ENCODE results near the gene ELOVL7.

DNA sequence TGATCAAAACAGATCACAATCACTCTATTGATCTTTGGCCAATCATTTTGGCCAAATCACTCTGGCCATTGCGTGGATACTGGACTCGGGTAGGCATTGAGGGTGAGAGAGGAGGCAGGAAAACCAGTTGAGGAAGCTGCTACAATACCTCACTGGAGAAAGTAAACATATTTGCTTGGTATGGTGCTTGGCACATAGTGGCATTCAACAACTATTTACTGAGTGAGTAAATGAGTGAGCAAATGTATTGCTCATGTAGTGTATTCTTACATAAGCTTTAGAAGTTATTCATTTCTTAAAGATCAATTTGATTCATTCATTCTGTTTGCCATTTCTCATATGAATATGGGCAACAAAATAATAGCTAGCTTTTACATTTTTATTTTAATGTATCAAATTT, 140.1 kb downstream of the ELOVL7 start:
- TF ChIP-seq, protein P1, sequence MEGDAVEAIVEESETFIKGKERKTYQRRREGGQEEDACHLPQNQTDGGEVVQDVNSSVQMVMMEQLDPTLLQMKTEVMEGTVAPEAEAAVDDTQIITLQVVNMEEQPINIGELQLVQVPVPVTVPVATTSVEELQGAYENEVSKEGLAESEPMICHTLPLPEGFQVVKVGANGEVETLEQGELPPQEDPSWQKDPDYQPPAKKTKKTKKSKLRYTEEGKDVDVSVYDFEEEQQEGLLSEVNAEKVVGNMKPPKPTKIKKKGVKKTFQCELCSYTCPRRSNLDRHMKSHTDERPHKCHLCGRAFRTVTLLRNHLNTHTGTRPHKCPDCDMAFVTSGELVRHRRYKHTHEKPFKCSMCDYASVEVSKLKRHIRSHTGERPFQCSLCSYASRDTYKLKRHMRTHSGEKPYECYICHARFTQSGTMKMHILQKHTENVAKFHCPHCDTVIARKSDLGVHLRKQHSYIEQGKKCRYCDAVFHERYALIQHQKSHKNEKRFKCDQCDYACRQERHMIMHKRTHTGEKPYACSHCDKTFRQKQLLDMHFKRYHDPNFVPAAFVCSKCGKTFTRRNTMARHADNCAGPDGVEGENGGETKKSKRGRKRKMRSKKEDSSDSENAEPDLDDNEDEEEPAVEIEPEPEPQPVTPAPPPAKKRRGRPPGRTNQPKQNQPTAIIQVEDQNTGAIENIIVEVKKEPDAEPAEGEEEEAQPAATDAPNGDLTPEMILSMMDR (IDR thresholded peaks at IDR 0.05; ENCODE audit: control extremely low read depth in 1 of 3, insufficient read depth in 1 of 3, low read depth in 1 of 3, low read length in 3 of 3) = no peak
- TF ChIP-seq CBX8 (IDR thresholded peaks at IDR 0.05; ENCODE audit: borderline replicate concordance, low read depth, low read length) (no peak), JUND (IDR thresholded peaks at IDR 0.05; ENCODE audit: low read length) (no peak), E2F6 (IDR thresholded peaks at IDR 0.05) (no peak), KDM1A (IDR thresholded peaks at IDR 0.05; ENCODE audit: borderline replicate concordance, low read length) (no peak), TEAD4 (IDR thresholded peaks at IDR 0.05; ENCODE audit: low read depth, low read length) (no peak), EZH2 (IDR thresholded peaks at IDR 0.05; ENCODE audit: low read depth, low read length, severe bottlenecking) (no peak), JUN (IDR thresholded peaks at IDR 0.05; ENCODE audit: low read depth, low read length) (no peak), SP2 (IDR thresholded peaks at IDR 0.05; ENCODE audit: low read length) (no peak), NRF1 (IDR thresholded peaks at IDR 0.05; ENCODE audit: low read depth, low read length) (no peak), POLR2AphosphoS5 (IDR thresholded peaks at IDR 0.05; ENCODE audit: low read depth, low read length) (no peak), CREB1 (IDR thresholded peaks at IDR 0.05) (no peak), HDAC6 (IDR thresholded peaks at IDR 0.05; ENCODE audit: low read depth, low read length) (no peak)
